SK-N-SH treated with all-trans-retinoic acid at 6 μM for 48 hours (cell line): ENCODE results near the gene FUOM.
"Not testable (repeated sequence)": the region's sequence is repeated elsewhere in the genome, so short reads cannot be mapped to it uniquely, and the experiment has no call there.

Experiments used
- ATAC-seq: fragments of 200-7000 bp; cut with Tn5 transposase; 3 replicates; pipeline ENCODE4 v1.9.1; 2020; ENCODE audit warnings: mild to moderate bottlenecking, moderate library complexity
- ARNTL ChIP-seq: fragments of 450-650 bp; formaldehyde crosslinking; IDR thresholded peaks from 2 replicates; pipeline ENCODE4 v1.5.0; 2020; ENCODE audit warnings: low read depth, mild to moderate bottlenecking, moderate library complexity, borderline replicate concordance
- BACH2 ChIP-seq: fragments of 250-450 bp; sonication (Bioruptor Pico); IDR thresholded peaks from 2 replicates; pipeline ENCODE4 v1.9.0; 2021; ENCODE audit warnings: mild to moderate bottlenecking, borderline replicate concordance
- CSDC2 ChIP-seq: fragments of 250-450 bp; sonication (Bioruptor Pico); IDR thresholded peaks from 2 replicates; pipeline ENCODE4 v1.5.0; 2020; ENCODE audit warnings: mild to moderate bottlenecking, moderate library complexity
- GLIS3 ChIP-seq: fragments of 250-450 bp; sonication (Bioruptor Pico); IDR thresholded peaks from 2 replicates; pipeline ENCODE4 v1.5.0; 2020; ENCODE audit warnings: mild to moderate bottlenecking, moderate library complexity
- ISL1 ChIP-seq: fragments of 250-450 bp; sonication (Bioruptor Pico); IDR thresholded peaks from 2 replicates; pipeline ENCODE4 v2.1.2; 2022; ENCODE audit warnings: mild to moderate bottlenecking, moderate library complexity
- OSR1 ChIP-seq: fragments of 250-450 bp; sonication (Bioruptor Pico); IDR thresholded peaks from 2 replicates; pipeline ENCODE4 v1.8.0; 2022; ENCODE audit warnings: moderate library complexity, mild to moderate bottlenecking, inconsistent platforms
- PATZ1 ChIP-seq: fragments of 250-450 bp; sonication (Bioruptor Pico); IDR thresholded peaks from 2 replicates; pipeline ENCODE4 v1.8.0; 2020; ENCODE audit warnings: mild to moderate bottlenecking, moderate library complexity, borderline replicate concordance
- PPARA ChIP-seq: fragments of 250-450 bp; sonication (Bioruptor Pico); IDR thresholded peaks from 2 replicates; pipeline ENCODE4 v1.5.0; 2020; ENCODE audit warnings: mild to moderate bottlenecking, borderline replicate concordance
- RARB ChIP-seq: fragments of 250-450 bp; sonication (Bioruptor Pico); IDR thresholded peaks from 2 replicates; pipeline ENCODE4 v1.8.0; 2021; ENCODE audit warnings: mild to moderate bottlenecking, moderate library complexity
- SNAI2 ChIP-seq: fragments of 250-450 bp; sonication (Bioruptor Pico); IDR thresholded peaks from 2 replicates; pipeline ENCODE4 v1.5.0; 2020; ENCODE audit warnings: mild to moderate bottlenecking, moderate library complexity
- TCF4 ChIP-seq: fragments of 250-450 bp; sonication (Bioruptor Pico); IDR thresholded peaks from 2 replicates; pipeline ENCODE4 v1.8.0; 2021; ENCODE audit warnings: mild to moderate bottlenecking, moderate library complexity, borderline replicate concordance
- TOX ChIP-seq: fragments of 250-450 bp; sonication (Bioruptor Pico); IDR thresholded peaks from 2 replicates; pipeline ENCODE4 v1.8.0; 2021; ENCODE audit warnings: mild to moderate bottlenecking, moderate library complexity, borderline replicate concordance
- ZC3H10 ChIP-seq: fragments of 250-450 bp; sonication (Bioruptor Pico); IDR thresholded peaks from 2 replicates; pipeline ENCODE4 v1.5.1; 2021; ENCODE audit warnings: mild to moderate bottlenecking, moderate library complexity
- ZFP30 ChIP-seq: fragments of 450-650 bp; formaldehyde crosslinking; IDR thresholded peaks from 2 replicates; pipeline ENCODE4 v1.5.0; 2022; ENCODE audit warnings: mild to moderate bottlenecking, moderate library complexity
- ZNF565 ChIP-seq: fragments of 450-650 bp; formaldehyde crosslinking; conservative IDR thresholded peaks from 2 replicates; pipeline ENCODE4 v1.5.0; 2020; ENCODE audit warnings: low read depth, mild to moderate bottlenecking, moderate library complexity
- ZNF70 ChIP-seq: fragments of 450-650 bp; formaldehyde crosslinking; IDR thresholded peaks from 2 replicates; pipeline ENCODE4 v1.5.0; 2020; ENCODE audit warnings: mild to moderate bottlenecking, moderate library complexity
- ZNF8 ChIP-seq: fragments of 450-650 bp; formaldehyde crosslinking; IDR thresholded peaks from 2 replicates; pipeline ENCODE4 v1.5.0; 2020; ENCODE audit warnings: mild to moderate bottlenecking, moderate library complexity
- TF ChIP-seq, protein P1 (sequence below): fragments of 250-450 bp; sonication (Bioruptor Pico); IDR thresholded peaks from 2 replicates; pipeline ENCODE4 v1.5.1; 2020; ENCODE audit warnings: low read depth, mild to moderate bottlenecking, moderate library complexity
- TF ChIP-seq, protein P2 (sequence below): fragments of 250-450 bp; sonication (Bioruptor Pico); IDR thresholded peaks from 2 replicates; pipeline ENCODE4 v1.5.1; 2021; ENCODE audit warnings: mild to moderate bottlenecking, moderate library complexity
- TF ChIP-seq, protein P3 (sequence below): fragments of 250-450 bp; sonication (Bioruptor Pico); IDR thresholded peaks from 2 replicates; pipeline ENCODE4 v1.8.0; 2021; ENCODE audit warnings: low read depth, mild to moderate bottlenecking, moderate library complexity, borderline replicate concordance

Gene FUOM

GRCh38 chr10:133388236-133388972 lies 30.6 kb upstream of the FUOM start:
- no peak for TF ChIP-seq TCF4
- no peak for TF ChIP-seq ZNF70 (CRISPR knock-in tag)
- TF ChIP-seq RARB (CRISPR knock-in tag): no peak
- no peak for TF ChIP-seq ZNF565
- no peak for TF ChIP-seq ISL1 (CRISPR knock-in tag)
- no peak for TF ChIP-seq ARNTL (CRISPR knock-in tag)
- TF ChIP-seq GLIS3 (CRISPR knock-in tag): no peak
- TF ChIP-seq ZFP30: no peak
- TF ChIP-seq CSDC2 (CRISPR knock-in tag): no peak
- TF ChIP-seq, protein P1, sequence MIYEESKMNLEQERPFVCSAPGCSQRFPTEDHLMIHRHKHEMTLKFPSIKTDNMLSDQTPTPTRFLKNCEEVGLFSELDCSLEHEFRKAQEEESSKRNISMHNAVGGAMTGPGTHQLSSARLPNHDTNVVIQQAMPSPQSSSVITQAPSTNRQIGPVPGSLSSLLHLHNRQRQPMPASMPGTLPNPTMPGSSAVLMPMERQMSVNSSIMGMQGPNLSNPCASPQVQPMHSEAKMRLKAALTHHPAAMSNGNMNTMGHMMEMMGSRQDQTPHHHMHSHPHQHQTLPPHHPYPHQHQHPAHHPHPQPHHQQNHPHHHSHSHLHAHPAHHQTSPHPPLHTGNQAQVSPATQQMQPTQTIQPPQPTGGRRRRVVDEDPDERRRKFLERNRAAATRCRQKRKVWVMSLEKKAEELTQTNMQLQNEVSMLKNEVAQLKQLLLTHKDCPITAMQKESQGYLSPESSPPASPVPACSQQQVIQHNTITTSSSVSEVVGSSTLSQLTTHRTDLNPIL (CRISPR knock-in tag): no peak
- no peak for TF ChIP-seq TOX
- no peak for TF ChIP-seq OSR1 (CRISPR knock-in tag)
- TF ChIP-seq, protein P2, sequence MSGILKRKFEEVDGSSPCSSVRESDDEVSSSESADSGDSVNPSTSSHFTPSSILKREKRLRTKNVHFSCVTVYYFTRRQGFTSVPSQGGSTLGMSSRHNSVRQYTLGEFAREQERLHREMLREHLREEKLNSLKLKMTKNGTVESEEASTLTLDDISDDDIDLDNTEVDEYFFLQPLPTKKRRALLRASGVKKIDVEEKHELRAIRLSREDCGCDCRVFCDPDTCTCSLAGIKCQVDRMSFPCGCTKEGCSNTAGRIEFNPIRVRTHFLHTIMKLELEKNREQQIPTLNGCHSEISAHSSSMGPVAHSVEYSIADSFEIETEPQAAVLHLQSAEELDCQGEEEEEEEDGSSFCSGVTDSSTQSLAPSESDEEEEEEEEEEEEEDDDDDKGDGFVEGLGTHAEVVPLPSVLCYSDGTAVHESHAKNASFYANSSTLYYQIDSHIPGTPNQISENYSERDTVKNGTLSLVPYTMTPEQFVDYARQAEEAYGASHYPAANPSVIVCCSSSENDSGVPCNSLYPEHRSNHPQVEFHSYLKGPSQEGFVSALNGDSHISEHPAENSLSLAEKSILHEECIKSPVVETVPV (CRISPR knock-in tag): no peak
- no peak for ATAC-seq

- ATAC-seq: not testable (repeated sequence)
Measured at GRCh38 chr10:133386951-133387350, 29.1 kb upstream of the FUOM start.

DNA sequence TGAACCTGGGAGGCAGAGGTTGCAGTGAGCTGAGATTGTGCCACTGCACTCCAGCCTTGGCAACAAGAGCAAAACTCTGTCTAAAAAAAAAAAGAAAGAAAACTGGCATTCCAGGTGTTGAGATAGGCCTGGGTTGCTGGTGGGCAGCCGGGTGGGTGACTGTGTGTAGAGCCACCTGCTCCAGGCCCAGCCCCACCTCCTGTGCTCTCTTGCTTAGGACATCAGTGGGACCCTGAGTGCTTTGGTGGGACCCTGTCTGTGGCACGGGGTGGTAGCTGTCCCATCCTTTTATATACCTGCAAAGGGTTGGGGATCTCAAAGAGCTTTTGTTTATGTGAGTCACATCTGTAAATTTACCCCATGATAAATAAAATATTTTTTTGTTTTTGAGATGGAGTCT lies 27.4 kb upstream of the FUOM start:
- no peak for ATAC-seq
- no peak for TF ChIP-seq TOX
- TF ChIP-seq ZNF70 (CRISPR knock-in tag): no peak
- no peak for TF ChIP-seq SNAI2 (CRISPR knock-in tag)
- no peak for TF ChIP-seq BACH2
- no peak for TF ChIP-seq ZFP30
- no peak for TF ChIP-seq ZC3H10
- TF ChIP-seq, protein P2 (CRISPR knock-in tag): no peak
- TF ChIP-seq GLIS3 (CRISPR knock-in tag): no peak
- no peak for TF ChIP-seq OSR1 (CRISPR knock-in tag)
- TF ChIP-seq PATZ1 (CRISPR knock-in tag): no peak
- TF ChIP-seq TCF4: no peak
- no peak for TF ChIP-seq ZNF8 (CRISPR knock-in tag)
- TF ChIP-seq, protein P1 (CRISPR knock-in tag): no peak
- TF ChIP-seq, protein P3, sequence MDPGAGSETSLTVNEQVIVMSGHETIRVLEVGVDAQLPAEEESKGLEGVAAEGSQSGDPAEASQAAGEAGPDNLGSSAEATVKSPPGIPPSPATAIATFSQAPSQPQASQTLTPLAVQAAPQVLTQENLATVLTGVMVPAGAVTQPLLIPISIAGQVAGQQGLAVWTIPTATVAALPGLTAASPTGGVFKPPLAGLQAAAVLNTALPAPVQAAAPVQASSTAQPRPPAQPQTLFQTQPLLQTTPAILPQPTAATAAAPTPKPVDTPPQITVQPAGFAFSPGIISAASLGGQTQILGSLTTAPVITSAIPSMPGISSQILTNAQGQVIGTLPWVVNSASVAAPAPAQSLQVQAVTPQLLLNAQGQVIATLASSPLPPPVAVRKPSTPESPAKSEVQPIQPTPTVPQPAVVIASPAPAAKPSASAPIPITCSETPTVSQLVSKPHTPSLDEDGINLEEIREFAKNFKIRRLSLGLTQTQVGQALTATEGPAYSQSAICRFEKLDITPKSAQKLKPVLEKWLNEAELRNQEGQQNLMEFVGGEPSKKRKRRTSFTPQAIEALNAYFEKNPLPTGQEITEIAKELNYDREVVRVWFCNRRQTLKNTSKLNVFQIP: no peak
- no peak for TF ChIP-seq ZNF565
- no peak for TF ChIP-seq ISL1 (CRISPR knock-in tag)
- TF ChIP-seq PPARA: no peak
